ENCODE data around the gene CCDC110. TPM values are rescaled to one million over a fixed set of nuclear protein-coding genes. Genes with fewer than 3 reads are reported as not detected.
A peak's percentile ranks its signal among the peaks of the same experiment; 100 is the strongest.

Gene CCDC110
- total RNA-seq, 2 donors from 2014 or later, result 0.35 to 6.2 TPM

DNA sequence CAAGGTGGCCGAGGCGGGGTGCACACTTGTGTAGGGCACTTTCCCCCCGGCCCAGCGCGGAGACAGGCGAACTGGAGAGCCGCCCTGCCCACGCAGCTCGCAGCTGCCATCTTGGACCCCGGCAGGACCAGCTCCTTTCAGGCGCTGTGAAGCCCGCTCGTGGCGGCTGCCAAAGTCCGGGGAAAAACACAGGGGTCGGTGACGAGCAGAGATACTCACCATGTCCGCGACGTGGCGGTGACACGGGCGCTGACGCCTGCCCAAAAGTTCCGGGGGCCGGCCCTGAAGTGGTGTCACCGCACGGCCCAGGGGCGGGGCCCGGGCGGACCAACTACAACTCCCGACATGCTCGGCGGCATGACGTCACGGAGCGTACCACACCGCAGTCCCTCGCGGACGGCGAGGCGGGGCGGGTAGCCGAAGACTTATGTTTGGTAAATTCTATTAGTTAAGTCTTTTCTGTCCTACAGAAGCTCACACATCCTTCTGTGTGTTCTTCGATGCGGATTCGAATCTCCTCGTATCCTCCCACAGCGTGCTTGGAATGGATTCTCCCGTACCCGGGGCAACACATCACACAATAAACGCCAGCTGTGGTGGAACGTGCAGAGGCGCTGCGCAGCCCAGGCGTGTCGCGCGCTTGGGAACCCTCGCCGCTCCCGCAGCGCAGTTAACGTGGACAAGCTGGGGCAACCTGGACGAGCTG is 45.7 kb downstream of the CCDC110 start, which contains the start of gene UFSP2:
TSS of gene UFSP2 (minus strand) at position 318 of the 706 bp plus-strand sequence. CDS start at position 222, 96 bp downstream.
- peak within 1 kb of the TSS; percentile 79 for H3K4me3 ChIP-seq
- TF ChIP-seq, protein P1, sequence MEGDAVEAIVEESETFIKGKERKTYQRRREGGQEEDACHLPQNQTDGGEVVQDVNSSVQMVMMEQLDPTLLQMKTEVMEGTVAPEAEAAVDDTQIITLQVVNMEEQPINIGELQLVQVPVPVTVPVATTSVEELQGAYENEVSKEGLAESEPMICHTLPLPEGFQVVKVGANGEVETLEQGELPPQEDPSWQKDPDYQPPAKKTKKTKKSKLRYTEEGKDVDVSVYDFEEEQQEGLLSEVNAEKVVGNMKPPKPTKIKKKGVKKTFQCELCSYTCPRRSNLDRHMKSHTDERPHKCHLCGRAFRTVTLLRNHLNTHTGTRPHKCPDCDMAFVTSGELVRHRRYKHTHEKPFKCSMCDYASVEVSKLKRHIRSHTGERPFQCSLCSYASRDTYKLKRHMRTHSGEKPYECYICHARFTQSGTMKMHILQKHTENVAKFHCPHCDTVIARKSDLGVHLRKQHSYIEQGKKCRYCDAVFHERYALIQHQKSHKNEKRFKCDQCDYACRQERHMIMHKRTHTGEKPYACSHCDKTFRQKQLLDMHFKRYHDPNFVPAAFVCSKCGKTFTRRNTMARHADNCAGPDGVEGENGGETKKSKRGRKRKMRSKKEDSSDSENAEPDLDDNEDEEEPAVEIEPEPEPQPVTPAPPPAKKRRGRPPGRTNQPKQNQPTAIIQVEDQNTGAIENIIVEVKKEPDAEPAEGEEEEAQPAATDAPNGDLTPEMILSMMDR (IDR thresholded peaks at IDR 0.05), result no peak

DNA sequence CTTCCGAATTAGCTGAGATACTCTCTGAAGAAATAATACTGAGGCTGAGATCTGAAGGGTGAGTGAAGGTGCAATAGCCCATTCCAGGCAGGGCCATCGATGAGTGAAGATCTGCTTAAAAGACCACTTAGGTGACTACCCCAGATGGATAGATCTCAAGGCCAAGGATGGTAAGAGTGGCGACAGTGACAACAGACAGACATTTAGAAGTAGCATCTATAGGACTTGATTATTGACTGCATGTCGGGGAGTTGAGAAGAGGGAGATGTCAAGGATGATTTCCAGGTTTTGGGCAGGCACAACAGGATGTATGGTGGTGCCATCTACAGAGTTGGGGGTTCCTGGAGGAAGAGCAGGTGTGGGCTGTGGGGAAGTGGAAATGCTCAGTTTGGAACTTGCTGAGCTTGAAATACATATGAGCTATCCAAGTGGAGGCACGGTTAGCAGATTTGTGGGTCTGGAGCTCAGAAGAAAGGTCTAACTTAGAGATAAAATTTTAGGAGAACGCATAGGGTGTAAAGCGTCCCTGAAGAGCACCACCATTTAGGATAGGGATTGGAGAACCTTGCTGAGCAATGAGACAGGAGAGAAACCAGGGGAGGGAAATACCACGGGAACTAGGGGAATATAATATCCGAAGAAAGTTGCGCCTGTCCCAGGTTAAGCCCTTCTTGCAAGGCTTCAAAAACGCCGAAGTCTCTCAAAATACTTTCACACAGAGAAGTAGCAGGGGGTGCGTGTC is 46.5 kb downstream of the CCDC110 start:
- Histone ChIP-seq H3K4me1 (ENCODE audit: control insufficient read depth in 1 of 2, low read depth in 2 of 2) (peaks cover 22 to 46% of the 10 kb centered on the region in 2 donors), H3K27me3 (replicated peaks; ENCODE audit: insufficient read depth) (no peaks in the 10 kb centered on the region), H3K4me3 (peak overlapping the region; percentile 79), H3K27ac (peak overlapping the region; percentile 90 to 91), H3K9me3 (no peaks in the 10 kb centered on the region), H3K36me3 (no peaks in the 10 kb centered on the region)
- ATAC-seq (ENCODE audit: insufficient number of reproducible peaks, low FRiP score, low read depth), result peak; percentile 18
- no peak for DNase-seq (ENCODE audit: low spot score)
- TF ChIP-seq, protein P1 (IDR thresholded peaks at IDR 0.05), result no peak

More for the DNA sequence above, 45.7 kb downstream of the CCDC110 start, which contains the start of gene UFSP2:
- no peaks in the 10 kb centered on the region for H3K27me3 ChIP-seq (replicated peaks; ENCODE audit: insufficient read depth)
- H3K36me3 ChIP-seq, result no peaks in the 10 kb centered on the region
- H3K9me3 ChIP-seq, result no peaks in the 10 kb centered on the region
- peaks cover 22 to 43% of the 10 kb centered on the region in 2 donors for H3K4me1 ChIP-seq (ENCODE audit: control insufficient read depth in 1 of 2, low read depth in 2 of 2)
- peak within 1 kb of the TSS; percentile 90 to 91 for H3K27ac ChIP-seq
- ATAC-seq (ENCODE audit: insufficient number of reproducible peaks, low FRiP score, low read depth) (peak; percentile 96), DNase-seq (ENCODE audit: low spot score) (peak; percentile 59)

DNA sequence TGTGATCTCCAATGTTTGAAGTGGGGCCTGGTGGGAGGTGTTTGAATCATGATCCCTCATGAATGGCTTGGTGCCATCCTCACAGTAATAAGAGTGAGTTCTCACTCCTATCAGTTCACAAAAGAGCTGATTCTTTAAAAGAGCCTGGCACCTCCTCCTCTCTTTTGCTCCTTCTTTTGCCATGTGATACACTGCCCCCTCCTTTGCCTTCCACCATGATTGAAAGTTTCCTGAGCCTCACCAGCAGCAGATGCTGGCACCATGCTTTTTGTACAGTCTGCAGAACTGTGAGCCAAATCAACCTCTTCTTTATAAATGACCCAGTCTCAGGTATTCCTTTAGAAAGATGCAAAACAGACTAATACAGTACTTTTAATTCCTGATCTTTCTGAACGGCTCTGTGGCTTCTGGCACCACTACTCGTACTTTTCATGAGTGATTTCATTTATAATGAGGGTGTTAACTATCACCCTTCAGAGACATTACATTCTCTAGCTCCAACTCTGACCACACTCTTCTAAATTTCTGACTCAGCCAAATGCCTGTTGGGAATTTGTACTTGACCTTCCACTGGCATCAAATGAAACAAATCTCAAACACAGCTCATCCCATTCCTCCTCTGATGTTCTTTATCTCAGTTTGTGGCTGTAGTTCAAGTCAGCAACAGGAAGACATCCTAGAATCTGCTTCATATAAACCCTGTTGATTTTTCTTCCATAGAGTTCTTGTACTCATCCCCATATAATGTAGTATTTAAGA is 50.0 kb downstream of the CCDC110 start:
- Histone ChIP-seq H3K4me1 (ENCODE audit: control insufficient read depth in 1 of 2, low read depth in 2 of 2) (peaks cover 22 to 45% of the 10 kb centered on the region in 2 donors), H3K27me3 (replicated peaks; ENCODE audit: insufficient read depth) (no peaks in the 10 kb centered on the region), H3K36me3 (peaks cover 10% of the 10 kb centered on the region), H3K9me3 (no peaks in the 10 kb centered on the region), H3K4me3 (no peak overlapping the region), H3K27ac (no peak overlapping the region)
- TF ChIP-seq, protein P1 (IDR thresholded peaks at IDR 0.05), result no peak
- DNase-seq (ENCODE audit: low spot score), result no peak
- ATAC-seq (ENCODE audit: insufficient number of reproducible peaks, low FRiP score, low read depth), result no peak

DNA sequence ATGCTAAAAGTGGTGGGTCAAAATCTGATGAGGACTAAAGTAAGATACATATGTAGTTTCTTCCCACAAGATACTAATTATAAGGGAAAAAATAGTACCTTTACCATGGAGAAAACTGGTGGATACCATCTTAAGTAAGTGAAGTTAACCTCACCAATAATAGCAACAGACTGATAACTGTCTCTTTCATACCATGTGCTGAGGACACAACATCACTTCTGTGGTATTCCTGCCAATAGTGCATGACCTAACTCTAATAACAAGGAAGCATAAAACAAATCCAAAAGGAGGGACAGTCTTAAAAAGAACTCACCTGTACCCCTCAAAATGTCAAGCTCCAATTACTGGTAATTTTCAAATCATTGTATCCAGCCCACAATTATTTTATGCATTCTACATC is 54.6 kb downstream of the CCDC110 start:
- TF ChIP-seq, protein P1 (IDR thresholded peaks at IDR 0.05), result no peak
- Histone ChIP-seq H3K4me1 (ENCODE audit: control insufficient read depth in 1 of 2, low read depth in 2 of 2) (peaks cover 9 to 26% of the 10 kb centered on the region in 2 donors), H3K36me3 (peaks cover 15% of the 10 kb centered on the region), H3K4me3 (no peak overlapping the region), H3K27me3 (replicated peaks; ENCODE audit: insufficient read depth) (no peaks in the 10 kb centered on the region), H3K27ac (no peak overlapping the region), H3K9me3 (no peaks in the 10 kb centered on the region)
- ATAC-seq (ENCODE audit: insufficient number of reproducible peaks, low FRiP score, low read depth) (no peak), DNase-seq (ENCODE audit: low spot score) (no peak)
